ENCODE measurements around the gene HECTD4. TPM values are rescaled to one million over a fixed set of nuclear protein-coding genes. Genes with fewer than 3 reads are reported as not detected.

HECTD4 gene
- total and polyA plus RNA-seq, 12 donors: 3.0 to 33.7 (median 23.9) TPM

- H3K27me3 ChIP-seq: no peaks in the 10 kb centered on the region
- no peak for ATAC-seq
- DNase-seq: no peak
- peaks cover 0 to 90% (median 30%) of the 10 kb centered on the region in 9 donors for H3K36me3 ChIP-seq
- TF ChIP-seq CTCF (IDR thresholded peaks at IDR 0.05): no peak
- intact Hi-C loops (cut with DNase I): no loop called here
- H3K4me1 ChIP-seq: no peaks in the 10 kb centered on the region
- no peak overlapping the region for H3K4me3 ChIP-seq
- H3K9me3 ChIP-seq: no peaks in the 10 kb centered on the region
- no peak overlapping the region for H3K27ac ChIP-seq
- 92 to 93% methylated on average over 32 of the region's 32 CpGs for WGBS, 2 donors
Measured at GRCh38 chr12:112167718-112168525, 214.3 kb downstream of the HECTD4 start.

GRCh38 chr12:112167031-112167461 lies 215.2 kb downstream of the HECTD4 start:
- Histone ChIP-seq H3K4me3 (no peak overlapping the region), H3K36me3 (peaks cover 0 to 90% (median 27%) of the 10 kb centered on the region in 9 donors), H3K27ac (no peak overlapping the region), H3K9me3 (no peaks in the 10 kb centered on the region), H3K4me1 (peaks cover 0 to 1% (median 0%) of the 10 kb centered on the region in 9 donors), H3K27me3 (no peaks in the 10 kb centered on the region)
- 94% methylated on average over 12 of the region's 12 CpGs for WGBS, 2 donors
- TF ChIP-seq CTCF (IDR thresholded peaks at IDR 0.05): no peak
- DNase-seq (no peak), ATAC-seq (no peak)
- intact Hi-C loops (cut with DNase I): no loop called here

- no peak for TF ChIP-seq CTCF (IDR thresholded peaks at IDR 0.05)
- no peak overlapping the region for H3K4me3 ChIP-seq
- intact Hi-C loops (cut with DNase I): no loop called here
- H3K27me3 ChIP-seq: no peaks in the 10 kb centered on the region
- H3K27ac ChIP-seq: no peak overlapping the region
- H3K4me1 ChIP-seq: peaks cover 0 to 6% (median 0%) of the 10 kb centered on the region in 9 donors
- no peaks in the 10 kb centered on the region for H3K9me3 ChIP-seq
- DNase-seq: no peak
- H3K36me3 ChIP-seq: peaks cover 0 to 90% (median 30%) of the 10 kb centered on the region in 9 donors
- WGBS, 2 donors: 90 to 95% methylated on average over 26 of the region's 26 CpGs
- no peak for ATAC-seq
Measured at GRCh38 chr12:112166051-112167015, 215.9 kb downstream of the HECTD4 start.

DNA sequence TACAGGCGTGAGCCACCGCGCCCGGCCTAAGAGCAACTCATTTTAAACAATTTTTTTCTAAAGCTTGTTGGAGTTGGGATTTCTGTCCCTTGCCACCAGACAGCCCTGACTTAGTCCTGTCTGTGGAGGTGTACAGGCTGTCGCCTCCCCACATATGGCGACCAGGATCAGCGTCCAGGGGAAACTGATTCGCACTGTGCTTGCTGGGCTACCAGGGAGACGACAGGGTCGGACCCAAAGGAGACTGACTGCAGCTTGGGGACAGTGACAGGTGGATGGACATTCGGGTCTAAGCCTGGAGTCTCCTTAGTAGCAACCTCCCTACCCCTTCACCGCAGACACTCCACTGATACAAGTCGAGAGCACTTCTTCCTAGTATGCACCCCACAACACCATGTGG lies 216.6 kb downstream of the HECTD4 start:
- WGBS, 2 donors: 95 to 98% methylated on average over 13 of the region's 13 CpGs
- Histone ChIP-seq H3K27me3 (no peaks in the 10 kb centered on the region), H3K4me3 (no peak overlapping the region), H3K27ac (no peak overlapping the region), H3K9me3 (no peaks in the 10 kb centered on the region), H3K4me1 (peaks cover 0 to 6% (median 0%) of the 10 kb centered on the region in 9 donors), H3K36me3 (peaks cover 0 to 90% (median 29%) of the 10 kb centered on the region in 9 donors)
- ATAC-seq: no peak
- intact Hi-C loops (cut with DNase I): no loop called here
- TF ChIP-seq CTCF (IDR thresholded peaks at IDR 0.05): no peak
- DNase-seq: no peak

All from heart right ventricle (tissue), 16 donors.